HepG2 (cell line): ENCODE measurements around the gene ESRP2. TPM values are rescaled to one million over a fixed set of nuclear protein-coding genes. Genes with fewer than 3 reads are reported as not detected.

Source experiments
- ATAC-seq: fragments of 200-7000 bp; cut with Tn5 transposase; 3 replicates; pipeline ENCODE4 v1.9.1; 2020; ENCODE audit warnings: mild to moderate bottlenecking, moderate library complexity
- BruUV-seq: library from RNA; stranded (reverse); fragments of 400-500 nt; replicated peaks from 2 replicates; lab custom pipeline; 2021; lab: Mats Ljungman, UMichigan
- CTCF ChIA-PET: fragments of 300-600 bp; formaldehyde crosslinking; extraction: SDS; loops from one replicate; lab custom pipeline; 2021; ENCODE audit warnings: low total read pairs, inconsistent platforms, low intra/inter-chr PET ratio; lab: Yijun Ruan, JAX
- POLR2A ChIA-PET: fragments of 350-600 bp; sonication (Branson Sonifier 250); formaldehyde crosslinking; loops from one replicate; lab custom pipeline; 2020; ENCODE audit warnings: antibody characterized with exemption, inconsistent platforms; lab: Yijun Ruan, JAX
- DNase-seq: peaks from one replicate; pipeline ENCODE4 v3.0.0-alpha.2; 2015; ENCODE audit warnings: low spot score
- FAIRE-seq: peaks from 3 replicates; lab custom pipeline; 2011; peaks lifted over from hg19 to GRCh38; lab: Jason Lieb, UNC
- H2AFZ ChIP-seq: one replicate; pipeline ENCODE4 v1.6.1; 2011; ENCODE audit warnings: low read length, inconsistent platforms
- H3K27ac ChIP-seq: fragments of 300-600 bp; 3 replicates; pipeline ENCODE4 v1.8.0; 2011; ENCODE audit warnings: mixed run types, mild to moderate bottlenecking, mixed read lengths, low read length, inconsistent platforms; ENCODE audit not compliant: insufficient read depth; ENCODE audit errors: extremely low read length
- H3K27me3 ChIP-seq, 2 experiments: fragments of 200-600 bp in 1 of 2; 2 replicates in 1 of 2; 3 replicates in 1 of 2; pipeline versions ENCODE4 v1.6.0 to v1.8.0; 2011; ENCODE audit warnings: low read length in 2 of 2, mild to moderate bottlenecking in 2 of 2, moderate library complexity in 2 of 2, inconsistent platforms in 1 of 2; ENCODE audit not compliant: insufficient read depth in 2 of 2, control insufficient read depth in 1 of 2
- H3K36me3 ChIP-seq, 2 experiments: fragments of 200-600 bp in 1 of 2; replicated peaks in 1 of 2; 2 replicates in 1 of 2; 3 replicates in 1 of 2; pipeline versions ENCODE4 v1.5.1 to v1.8.0; 2011; ENCODE audit warnings: low read length in 2 of 2, inconsistent platforms in 1 of 2; ENCODE audit not compliant: insufficient read depth in 2 of 2, control insufficient read depth in 1 of 2
- H3K4me1 ChIP-seq: 2 replicates; pipeline ENCODE4 v1.5.1; 2012; ENCODE audit warnings: low read length, inconsistent platforms; ENCODE audit not compliant: insufficient read depth
- H3K4me2 ChIP-seq: 2 replicates; pipeline ENCODE4 v1.6.0; 2011; ENCODE audit warnings: low read depth, low read length, inconsistent platforms
- H3K4me3 ChIP-seq, 3 experiments: fragments of 200-600 bp in 1 of 3; sonication (generic), shearing (Covaris generic) in 1 of 3; replicated peaks in 1 of 3; 2 replicates each; pipeline ENCODE4 v1.5.1; 2011 to 2016; ENCODE audit warnings: low read length in 3 of 3, inconsistent platforms in 2 of 3, low read depth in 2 of 3, mild to moderate bottlenecking in 2 of 3, control low read depth in 1 of 3, mixed read lengths in 1 of 3; ENCODE audit not compliant: insufficient read depth in 1 of 3
- H3K79me2 ChIP-seq: one replicate; pipeline ENCODE4 v1.6.1; 2011; ENCODE audit warnings: low read length, inconsistent platforms; ENCODE audit not compliant: insufficient read depth
- H3K9ac ChIP-seq: 2 replicates; pipeline ENCODE4 v1.6.0; 2011; ENCODE audit warnings: mild to moderate bottlenecking, low read depth, low read length, inconsistent platforms; ENCODE audit not compliant: insufficient read depth
- H3K9me3 ChIP-seq: 2 replicates; pipeline ENCODE4 v1.5.1; 2012; ENCODE audit warnings: mild to moderate bottlenecking, low read length
- H4K20me1 ChIP-seq: 2 replicates; pipeline ENCODE4 v1.6.0; 2011; ENCODE audit warnings: inconsistent platforms, mild to moderate bottlenecking, low read length, moderate library complexity; ENCODE audit not compliant: insufficient read depth
- E2F1 ChIP-seq: sonication (generic); formaldehyde crosslinking; IDR thresholded peaks from 2 replicates; pipeline ENCODE4 v1.5.0; 2020; ENCODE audit warnings: missing genetic modification reagents
- MYC ChIP-seq: sonication (generic); formaldehyde crosslinking; IDR thresholded peaks from 2 replicates; pipeline ENCODE4 v1.9.0; 2021; ENCODE audit warnings: missing genetic modification reagents, borderline replicate concordance
- NAIF1 ChIP-seq: sonication (generic); formaldehyde crosslinking; IDR thresholded peaks from 2 replicates; pipeline ENCODE4 v1.5.0; 2020; ENCODE audit warnings: mild to moderate bottlenecking, missing genetic modification reagents, borderline replicate concordance
- SKIL ChIP-seq: sonication (generic); formaldehyde crosslinking; IDR thresholded peaks from 2 replicates; pipeline ENCODE4 v1.8.0; 2022; ENCODE audit warnings: missing genetic modification reagents, mild to moderate bottlenecking, moderate library complexity, borderline replicate concordance
- ZMAT5 ChIP-seq: sonication (generic); formaldehyde crosslinking; IDR thresholded peaks from 2 replicates; pipeline ENCODE4 v1.5.0; 2020; ENCODE audit warnings: mild to moderate bottlenecking, low read depth, missing genetic modification reagents, borderline replicate concordance
- ZNF580 ChIP-seq: IDR thresholded peaks from 2 replicates; pipeline ENCODE4 v1.6.1; 2016; ENCODE audit warnings: low read depth, borderline replicate concordance
- WGBS: methylation state at CpG from one replicate; pipeline ENCODE4 v1.1.6; 2017; ENCODE audit warnings: low lambda C conversion rate; 5-methylcytosine and 5-hydroxymethylcytosine counted together
- in situ Hi-C: cut with HindIII; loops from 2 replicates; pipeline ENCODE4 v1.10.0; 2017; ENCODE audit warnings: low pct_unique_long_range_greater_than_20kb; ENCODE audit not compliant: extremely low pct_ligation_motif_present
- intact Hi-C: fragments of 100-400 bp; cut with micrococcal nuclease; formaldehyde crosslinking; loops from one replicate; pipeline ENCODE4 v1.10.0; 2022; ENCODE audit not compliant: unreplicated experiment
- polyA plus RNA-seq, 8 experiments: library from polyadenylated mRNA; depleted of rRNA in 3 of 8; stranded (reverse) in 7 of 8; unstranded in 1 of 8; fragments of >200 nt; fragmentation: Illumina TruSeq in 4 of 8; extraction: Trizol in 4 of 8; gene quantifications; 2 replicates each; pipeline versions ENCODE4 v1.2.1 to v1.2.3, GENCODE V29; 2011 to 2016; ENCODE audit warnings: low read depth in 4 of 8, missing spikeins in 1 of 8, mixed read lengths in 1 of 8; ENCODE audit not compliant: insufficient read depth in 1 of 8
- total RNA-seq, 5 experiments: library from RNA; depleted of rRNA; stranded (reverse); fragments of >200 nt; fragmentation: Illumina TruSeq; extraction: Trizol; gene quantifications; 2 replicates each; pipeline ENCODE4 v1.2.3, GENCODE V29; 2016; ENCODE audit warnings: low read depth in 1 of 5

Gene ESRP2
- total and polyA plus RNA-seq, 2 of the 13 experiments (the other 11 are each of a cell fraction or from before 2014, with no cell fraction given), result 21.1 to 32.4 TPM

- TF ChIP-seq SKIL, result peak; percentile 55; the same call in 1 of the 2 replicates
- 0 out of 2 replicates have a peak, but pooled peaks have one; percentile 51 for TF ChIP-seq NAIF1 (CRISPR knock-in tag)
- no peak for TF ChIP-seq E2F1 (CRISPR knock-in tag)
- TF ChIP-seq ZMAT5 (CRISPR knock-in tag), result no peak
Observed at GRCh38 chr16:68281368-68282063, 45.6 kb upstream of the ESRP2 start (continued).

GRCh38 chr16:68279726-68280558, 44.0 kb upstream of the ESRP2 start:
- H3K79me2 ChIP-seq, result peaks cover 35% of the 10 kb centered on the region
- TF ChIP-seq MYC (CRISPR knock-in tag), result no peak
- 0 out of 2 replicates have a peak, but pooled peaks have one; percentile 17 for TF ChIP-seq ZNF580 (CRISPR knock-in tag)
- H3K9me3 ChIP-seq, result no peaks in the 10 kb centered on the region
- no peak for FAIRE-seq
- intact Hi-C loops, result no loop called here
- no TSS peak for BruUV-seq
- in situ Hi-C loops, result no loop called here
- peaks cover 3 to 24% of the 10 kb centered on the region in 2 experiments; a peak in 4 of 5 replicates for H3K36me3 ChIP-seq
- no peaks in the 10 kb centered on the region for H4K20me1 ChIP-seq
- DNase-seq, result no peak
- WGBS, result 93% methylated on average over 13 of the region's 13 CpGs
- H2AFZ ChIP-seq, result no peak overlapping the region
- no peak overlapping the region for H3K9ac ChIP-seq
- no peak overlapping the region for H3K4me3 ChIP-seq
- H3K4me2 ChIP-seq, result no peak overlapping the region
- peak overlapping the region; percentile 81 for H3K27ac ChIP-seq
- no peaks in the 10 kb centered on the region for H3K27me3 ChIP-seq
- peaks cover 78% of the 10 kb centered on the region for H3K4me1 ChIP-seq
- ChIA-PET CTCF (no interaction called here), POLR2A (interaction anchor here (1.6 to 3.9 kb wide), 4 partner anchors 8 to 31 kb away, joined by 5 to 59 read pairs (median 24); partner anchors contain the start of genes PRMT7, SLC7A6 and SLC7A6OS)
- no peak for ATAC-seq
